ENCODE data around the gene UBXN7. TPM values are rescaled to one million over a fixed set of nuclear protein-coding genes. Genes with fewer than 3 reads are reported as not detected.
"Not testable (repeated sequence)": the region's sequence is repeated elsewhere in the genome, so short reads cannot be mapped to it uniquely, and the experiment has no call there.

Gene UBXN7
- total and polyA plus RNA-seq, 2 donors (not counting 3 experiments of a cell fraction or from before 2014, with no cell fraction given): 9.9 to 57.0 TPM

DNA sequence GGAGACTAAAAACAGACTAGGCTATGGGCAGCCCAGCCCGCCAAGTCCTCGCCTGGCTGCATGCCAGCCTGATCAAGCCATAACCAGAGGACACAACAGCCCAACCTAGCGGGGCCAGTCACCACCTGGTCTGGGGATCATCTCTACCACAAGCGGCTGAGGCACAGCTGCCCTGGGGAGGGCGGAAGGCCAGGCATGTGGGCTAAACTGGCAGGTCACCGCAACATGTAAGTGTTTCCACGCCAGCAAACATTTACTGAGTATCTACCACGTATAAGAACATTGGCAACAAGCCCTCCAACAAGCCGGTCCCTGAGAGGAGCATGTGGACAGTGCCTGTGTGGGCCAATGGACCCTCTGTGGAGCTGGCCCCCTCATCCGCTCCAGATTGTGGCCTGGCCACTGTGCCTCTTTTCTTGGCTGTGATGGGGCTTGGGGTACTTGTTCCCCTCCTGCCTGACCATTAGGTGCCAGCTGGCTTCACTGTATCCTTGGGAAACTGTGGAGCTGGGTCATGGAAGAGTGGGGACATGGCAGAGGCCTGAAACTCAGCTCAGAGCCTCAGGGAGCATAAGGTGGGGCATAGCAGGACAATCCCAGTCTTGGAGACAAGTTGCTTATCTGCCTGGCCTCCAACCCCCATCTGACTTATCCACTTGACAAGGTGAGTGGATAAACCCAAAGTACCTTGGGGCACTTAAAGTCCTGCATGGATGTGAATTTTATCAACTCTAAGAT, 9.0 kb downstream of the UBXN7 start:
- dilution Hi-C loops (cut with MboI; ENCODE audit: extremely low pct_ligation_motif_present, low sequenced_read_pairs): no loop called here
- H3K79me2 ChIP-seq (ENCODE audit: control insufficient read depth, insufficient read depth, low read length): peaks cover 74% of the 10 kb centered on the region

DNA sequence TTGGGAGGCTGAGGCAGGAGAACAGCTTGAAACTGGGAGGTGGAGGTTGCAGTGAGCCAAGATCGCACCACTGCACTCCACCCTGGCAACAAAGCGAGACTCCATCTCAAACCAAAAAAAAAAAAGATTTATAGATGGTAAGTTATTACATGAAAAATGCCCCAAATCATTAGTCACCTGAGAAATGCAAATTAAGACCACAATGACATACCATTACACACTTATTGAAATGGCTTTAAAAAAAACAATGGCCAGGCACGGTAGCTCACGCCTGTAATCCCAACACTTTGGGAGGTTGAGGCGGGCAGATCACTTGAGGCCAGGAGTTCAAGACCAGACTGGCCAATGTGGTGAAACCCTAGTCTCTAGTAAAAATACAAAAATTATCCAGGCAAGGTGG, 10.6 kb downstream of the UBXN7 start:
- dilution Hi-C loops (cut with MboI; ENCODE audit: extremely low pct_ligation_motif_present, low sequenced_read_pairs); H3K36me3 ChIP-seq (ENCODE audit: control insufficient read depth in 2 of 2, extremely low read depth in 1 of 2, insufficient read depth in 2 of 2, low read length in 2 of 2); H3K9ac ChIP-seq (replicated peaks; ENCODE audit: extremely low read depth, insufficient read depth, low read length); H3K4me2 ChIP-seq (ENCODE audit: insufficient read depth, low read length); H3K27ac ChIP-seq (ENCODE audit: insufficient read depth, low read depth, low read length); H4K20me1 ChIP-seq (replicated peaks; ENCODE audit: control insufficient read depth, extremely low read depth, insufficient read depth, low read length); H3K4me3 ChIP-seq (replicated peaks in 1 of 3; ENCODE audit: insufficient read depth in 1 of 3, low read depth in 1 of 3, low read length in 3 of 3); BruUV-seq (replicated peaks); H3K4me1 ChIP-seq (ENCODE audit: control insufficient read depth, extremely low read depth, insufficient read depth, low read length); H2AFZ ChIP-seq (ENCODE audit: low read depth, low read length); POLR2A ChIA-PET; FAIRE-seq; H3K27me3 ChIP-seq (ENCODE audit: control insufficient read depth in 2 of 2, insufficient read depth in 2 of 2, low read length in 2 of 2); DNase-seq (ENCODE audit: low read depth, low spot score); H3K9me3 ChIP-seq (replicated peaks; ENCODE audit: control insufficient read depth, insufficient read depth, low read length); intact Hi-C loops (cut with micrococcal nuclease); H3K9me1 ChIP-seq (replicated peaks; ENCODE audit: control insufficient read depth, extremely low read depth, insufficient read depth, low read length): not testable (repeated sequence)
- peaks cover 74% of the 10 kb centered on the region for H3K79me2 ChIP-seq (ENCODE audit: control insufficient read depth, insufficient read depth, low read length)
- CTCF ChIA-PET: interaction anchor here (0.9 kb wide), 1 partner anchor 9 kb away, joined by 4 read pairs; no protein-coding TSS in a partner anchor

More for the DNA sequence above, 9.0 kb downstream of the UBXN7 start:
- TF ChIP-seq POLR2A (IDR thresholded peaks at IDR 0.05; ENCODE audit: low read depth, low read length) (no peak), MYC (IDR thresholded peaks at IDR 0.05; ENCODE audit: low read depth, low read length) (no peak), POLR2AphosphoS5 (IDR thresholded peaks at IDR 0.05; ENCODE audit: insufficient read depth, low read depth, low read length) (no peak), EZH2 (IDR thresholded peaks at IDR 0.05; ENCODE audit: borderline replicate concordance, low read depth, low read length, severe bottlenecking) (no peak), FOS (IDR thresholded peaks at IDR 0.05; ENCODE audit: borderline replicate concordance, insufficient read depth, low read length) (no peak), GATA2 (IDR thresholded peaks at IDR 0.05; ENCODE audit: insufficient read depth, insufficient read length, low read depth, low read length) (no peak)
- TF ChIP-seq, protein P1, sequence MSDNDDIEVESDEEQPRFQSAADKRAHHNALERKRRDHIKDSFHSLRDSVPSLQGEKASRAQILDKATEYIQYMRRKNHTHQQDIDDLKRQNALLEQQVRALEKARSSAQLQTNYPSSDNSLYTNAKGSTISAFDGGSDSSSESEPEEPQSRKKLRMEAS (IDR thresholded peaks at IDR 0.05; ENCODE audit: insufficient read depth, insufficient read length): no peak
- ChIA-PET CTCF (interaction anchor here (0.6 kb wide), 1 partner anchor 11 kb away, joined by 3 read pairs; no protein-coding TSS in a partner anchor), POLR2A (no interaction called here)
- BruUV-seq (replicated peaks): no TSS peak
- peak; percentile 36 for DNase-seq (ENCODE audit: low read depth, low spot score)
- H3K9me1 ChIP-seq (replicated peaks; ENCODE audit: control insufficient read depth, extremely low read depth, insufficient read depth, low read length): no peaks in the 10 kb centered on the region
- intact Hi-C loops (cut with micrococcal nuclease): no loop called here
- no peak overlapping the region for H2AFZ ChIP-seq (ENCODE audit: low read depth, low read length)
- no peak overlapping the region for H3K4me3 ChIP-seq (replicated peaks in 1 of 3; ENCODE audit: insufficient read depth in 1 of 3, low read depth in 1 of 3, low read length in 3 of 3)
- H3K4me1 ChIP-seq (ENCODE audit: control insufficient read depth, extremely low read depth, insufficient read depth, low read length): no peaks in the 10 kb centered on the region
- peaks cover 6% of the 10 kb centered on the region for H4K20me1 ChIP-seq (replicated peaks; ENCODE audit: control insufficient read depth, extremely low read depth, insufficient read depth, low read length)
- peaks cover 0 to 7% of the 10 kb centered on the region in 2 experiments for H3K36me3 ChIP-seq (ENCODE audit: control insufficient read depth in 2 of 2, extremely low read depth in 1 of 2, insufficient read depth in 2 of 2, low read length in 2 of 2)
- H3K9me3 ChIP-seq (replicated peaks; ENCODE audit: control insufficient read depth, insufficient read depth, low read length): no peaks in the 10 kb centered on the region
- H3K4me2 ChIP-seq (ENCODE audit: insufficient read depth, low read length): no peak overlapping the region
- FAIRE-seq: no peak
- H3K27me3 ChIP-seq (ENCODE audit: control insufficient read depth in 2 of 2, insufficient read depth in 2 of 2, low read length in 2 of 2): no peaks in the 10 kb centered on the region
- no peak overlapping the region for H3K27ac ChIP-seq (ENCODE audit: insufficient read depth, low read depth, low read length)
- no peak overlapping the region for H3K9ac ChIP-seq (replicated peaks; ENCODE audit: extremely low read depth, insufficient read depth, low read length)

All from endothelial cell of umbilical vein (primary cell).